Fibroblast of peridontal ligament (primary cell): ENCODE results near the gene PTP4A2.
A peak's percentile ranks its signal among the peaks of the same experiment; 100 is the strongest.

ENCODE experiments used
- DNase-seq: peaks from one replicate; pipeline ENCODE4 v3.0.0-alpha.2; 2010; ENCODE audit errors: extremely low read depth

Gene PTP4A2

GRCh38 chr1:31938184-31938975, at the start of gene PTP4A2:
Gene PTP4A2 (minus strand): TSS chr1:31938368. CDS start chr1:31919065, 19,303 bp downstream.
- DNase-seq: peak; percentile 88

GRCh38 chr1:31987135-31987619, 49.0 kb upstream of the PTP4A2 start:
- no peak for DNase-seq

GRCh38 chr1:31985430-31985829, 47.3 kb upstream of the PTP4A2 start:
- DNase-seq: peak; percentile 34

- no peak for DNase-seq
These were observed 46.5 kb upstream of the PTP4A2 start for GRCh38 chr1:31984419-31985347.

- no peak for DNase-seq
These were observed 43.8 kb upstream of the PTP4A2 start for GRCh38 chr1:31981972-31982371.

GRCh38 chr1:31981456-31981839, 43.3 kb upstream of the PTP4A2 start:
- DNase-seq: no peak

DNA sequence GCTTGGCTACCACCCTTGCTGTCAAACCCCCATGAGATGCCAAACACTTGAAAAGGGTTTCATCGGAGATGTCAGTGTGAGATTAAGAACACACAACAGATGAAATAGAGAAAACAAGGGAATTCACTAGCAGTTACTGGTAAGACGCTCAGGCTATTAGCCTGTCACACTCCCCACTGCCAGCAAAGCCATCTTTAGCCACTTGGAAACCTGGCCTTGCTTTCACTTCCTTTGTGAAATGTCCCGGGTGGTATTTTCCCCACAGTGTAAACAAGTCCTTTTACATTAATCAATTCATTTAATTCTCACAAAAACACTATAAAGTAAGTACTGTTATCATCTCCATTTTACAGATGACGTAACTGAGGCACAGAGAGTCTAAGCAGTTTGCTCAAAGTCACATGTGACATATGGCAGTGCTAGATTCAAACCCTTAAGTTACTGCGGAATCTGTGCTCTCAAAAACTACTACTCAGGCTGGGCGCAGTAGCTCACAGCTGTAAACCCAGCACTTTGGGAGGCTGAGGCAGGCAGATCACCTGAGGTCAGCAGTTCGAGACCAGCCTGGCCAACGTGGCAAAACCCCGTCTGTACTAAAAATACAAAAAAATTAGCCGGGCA, 42.8 kb upstream of the PTP4A2 start:
- no peak for DNase-seq

GRCh38 chr1:31978843-31979400, 40.8 kb upstream of the PTP4A2 start:
- no peak for DNase-seq

GRCh38 chr1:31977385-31978131, 39.4 kb upstream of the PTP4A2 start:
- peak; percentile 96 for DNase-seq

DNA sequence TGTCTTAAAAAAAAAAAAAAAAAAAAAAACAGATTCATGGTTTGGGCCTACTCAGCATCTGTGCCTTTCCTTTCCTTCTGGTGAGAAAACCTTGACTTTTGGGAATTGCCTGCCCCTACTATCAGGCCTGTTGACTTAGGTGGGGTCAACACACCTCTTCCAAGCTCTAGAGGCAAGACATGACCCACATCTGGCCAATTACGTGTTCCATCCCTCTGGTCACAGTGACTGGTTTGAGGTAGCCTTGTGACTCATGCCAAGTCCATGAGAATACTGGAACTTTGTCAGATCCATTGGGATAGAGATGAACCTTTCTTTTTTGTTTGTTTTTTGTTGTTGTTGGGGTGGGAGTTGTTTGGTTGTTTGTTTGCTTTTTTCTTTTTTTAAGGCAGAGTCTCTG, 38.2 kb upstream of the PTP4A2 start:
- DNase-seq: peak; percentile 34

GRCh38 chr1:31970873-31971272, 32.7 kb upstream of the PTP4A2 start:
- DNase-seq: no peak

- DNase-seq: no peak
These were observed 23.4 kb upstream of the PTP4A2 start for GRCh38 chr1:31961536-31961935.

DNA sequence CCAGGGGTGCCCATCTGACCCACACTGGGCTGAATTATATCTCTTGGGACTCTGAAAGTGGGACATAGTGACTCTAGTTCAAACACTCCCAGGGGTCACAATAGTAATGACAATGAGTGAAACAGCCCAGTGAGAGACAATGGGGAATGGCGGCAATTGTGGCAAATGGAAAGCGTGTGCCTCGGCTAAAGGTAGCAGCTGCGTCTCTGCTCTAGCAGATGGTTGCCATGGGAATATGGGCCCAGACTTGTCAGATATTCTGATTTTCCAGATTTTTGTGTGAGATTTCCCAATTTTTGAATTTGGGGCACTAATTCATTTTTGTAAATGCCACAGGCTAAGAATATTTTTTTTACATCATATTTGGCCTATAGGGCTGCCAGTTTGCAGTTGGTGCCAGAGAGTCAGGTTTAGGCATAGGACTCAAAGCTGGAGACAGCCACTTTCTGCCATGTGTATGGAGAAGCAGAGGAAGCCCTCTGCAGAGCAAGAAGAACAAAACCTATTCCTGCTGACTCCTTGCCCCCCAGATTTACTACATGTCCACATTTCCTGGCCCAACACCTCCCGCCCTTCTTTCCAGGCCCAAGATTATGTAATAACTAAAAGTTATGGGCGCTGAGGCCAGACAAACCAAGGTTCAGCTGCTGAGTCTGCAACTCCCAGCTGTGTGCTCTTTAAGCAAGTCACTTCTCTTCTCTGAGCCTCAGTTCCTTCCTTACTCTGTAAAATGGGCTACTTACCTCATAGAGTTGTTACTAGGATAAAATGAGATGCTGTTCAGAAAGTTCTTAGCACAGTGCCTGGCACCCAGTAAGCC, 21.6 kb upstream of the PTP4A2 start:
- DNase-seq: no peak

- no peak for DNase-seq
These were observed 19.8 kb upstream of the PTP4A2 start for GRCh38 chr1:31957701-31958674.

GRCh38 chr1:31955917-31956736, 18.0 kb upstream of the PTP4A2 start:
- peak; percentile 100 for DNase-seq

- DNase-seq: peak; percentile 99
These were observed 16.6 kb upstream of the PTP4A2 start for GRCh38 chr1:31954607-31955283.

- DNase-seq: no peak
These were observed 14.7 kb upstream of the PTP4A2 start for GRCh38 chr1:31952825-31953220.

- peak; percentile 40 for DNase-seq
These were observed 13.1 kb upstream of the PTP4A2 start for GRCh38 chr1:31951276-31951675.
